Esophagus squamous epithelium (tissue), 5 donors: ENCODE data around the gene PARVG. TPM values are rescaled to one million over a fixed set of nuclear protein-coding genes. Genes with fewer than 3 reads are reported as not detected.

Experiments
- DNase-seq: peaks from one replicate; lab custom pipeline; 2025; lab: John Stamatoyannopoulos, UW
- H3K27ac ChIP-seq, 4 donors: fragments of 200-600 bp; sonication (generic); one replicate each; pipeline ENCODE4 v1.5.1; 2016 to 2019; ENCODE audit warnings: mild to moderate bottlenecking in 1 of 4
- H3K27me3 ChIP-seq, 4 donors: fragments of 200-600 bp; sonication (generic); 1 replicate in 3 of 4; 2 replicates in 1 of 4; pipeline versions ENCODE4 v1.5.1 to v1.6.0; 2017 to 2021; ENCODE audit warnings: antibody characterized with exemption in 1 of 4
- H3K36me3 ChIP-seq, 3 donors: fragments of 200-600 bp; sonication (generic); one replicate each; pipeline ENCODE4 v1.5.1; 2016 to 2019
- H3K4me1 ChIP-seq, 3 donors: fragments of 200-600 bp; sonication (generic); one replicate each; pipeline ENCODE4 v1.5.1; 2017 to 2019
- H3K4me3 ChIP-seq, 4 donors: fragments of 200-600 bp; sonication (generic); 1 replicate in 3 of 4; 2 replicates in 1 of 4; pipeline ENCODE4 v1.5.1; 2016 to 2019; ENCODE audit warnings: mild to moderate bottlenecking in 2 of 4, moderate library complexity in 1 of 4
- H3K9me3 ChIP-seq, 3 donors: fragments of 200-600 bp; sonication (generic); one replicate each; pipeline ENCODE4 v1.5.1; 2016 to 2019
- CTCF ChIP-seq, 6 experiments: fragments of 450-650 bp in 4 of 6; fragments of 200-600 bp in 2 of 6; sonication (generic) in 2 of 6; IDR thresholded peaks; one replicate each; pipeline ENCODE4 v1.5.1; 2016 to 2019; ENCODE audit warnings: antibody characterized with exemption in 6 of 6, mild to moderate bottlenecking in 4 of 6, moderate library complexity in 4 of 6
- POLR2A ChIP-seq, 4 donors: fragments of 450-650 bp; IDR thresholded peaks; one replicate each; pipeline ENCODE4 v1.6.1; 2017; ENCODE audit warnings: antibody characterized with exemption in 4 of 4, mild to moderate bottlenecking in 4 of 4, moderate library complexity in 3 of 4
- WGBS, 2 donors: methylation state at CpG; one replicate each; pipeline ENCODE4 v1.1.5; 2018; 5-methylcytosine and 5-hydroxymethylcytosine counted together
- intact Hi-C: fragments of 100-400 bp; cut with DNase I; formaldehyde crosslinking; loops from one replicate; pipeline ENCODE4 v1.15.0; 2022
- total RNA-seq, 4 donors: library from RNA; depleted of rRNA; stranded (reverse); fragments of >200 nt; gene quantifications; one replicate each; pipeline ENCODE4 v1.1.0, GENCODE V29; 2016
- donor health status: DM: yes; HTN: yes; CAD: no.

The PARVG gene
- total RNA-seq, 4 donors from 2014 or later = 0.42 to 26.1 (median 2.2) TPM

DNA sequence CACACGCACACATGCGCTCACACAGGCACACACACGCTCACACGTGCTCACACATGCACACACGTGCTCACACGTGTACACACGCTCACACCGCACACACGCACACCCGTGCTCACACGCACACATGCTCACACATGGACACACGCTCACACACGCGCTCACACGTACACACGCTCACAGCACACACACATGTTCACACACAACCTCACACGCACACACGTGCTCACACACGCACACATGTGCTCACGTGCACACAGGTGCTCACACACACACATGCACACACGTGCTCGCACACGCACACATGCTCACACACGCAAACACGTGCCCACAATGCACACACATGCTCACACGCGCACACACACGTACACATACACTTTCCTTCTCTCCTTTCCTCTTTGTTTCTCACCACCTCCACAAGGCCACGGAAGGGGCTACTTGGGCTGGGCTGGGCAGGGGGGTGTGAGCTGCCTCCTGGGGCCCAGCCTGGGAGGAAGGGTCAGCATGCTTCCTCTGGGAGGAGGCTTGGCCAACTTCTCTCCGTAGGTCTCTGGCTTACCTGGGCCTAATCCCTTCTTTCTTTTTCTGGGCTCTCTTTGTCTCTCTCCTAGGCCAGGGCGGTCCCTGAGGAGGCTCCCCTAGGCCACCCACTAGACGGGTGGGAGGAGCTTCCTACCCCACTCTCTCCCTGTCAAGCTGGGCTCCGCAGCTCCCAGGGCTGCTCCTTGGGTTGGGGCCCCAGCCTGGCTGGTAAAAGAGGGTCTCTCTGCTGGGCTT is 34.5 kb upstream of the PARVG start:
- TF ChIP-seq CTCF (IDR thresholded peaks at IDR 0.05) = no peak
- DNase-seq = no peak
- H3K27me3 ChIP-seq = peaks cover 0 to 13% (median 0%) of the 10 kb centered on the region in 4 donors
- no peak overlapping the region for H3K4me3 ChIP-seq
- no peaks in the 10 kb centered on the region for H3K9me3 ChIP-seq
- no peak overlapping the region for H3K27ac ChIP-seq
- peaks cover 0 to 39% (median 0%) of the 10 kb centered on the region in 3 donors for H3K4me1 ChIP-seq
- H3K36me3 ChIP-seq = no peaks in the 10 kb centered on the region
- 85 to 86% methylated on average over 32 to 33 of the region's 33 CpGs for WGBS, 2 donors
- intact Hi-C loops = no loop called here

DNA sequence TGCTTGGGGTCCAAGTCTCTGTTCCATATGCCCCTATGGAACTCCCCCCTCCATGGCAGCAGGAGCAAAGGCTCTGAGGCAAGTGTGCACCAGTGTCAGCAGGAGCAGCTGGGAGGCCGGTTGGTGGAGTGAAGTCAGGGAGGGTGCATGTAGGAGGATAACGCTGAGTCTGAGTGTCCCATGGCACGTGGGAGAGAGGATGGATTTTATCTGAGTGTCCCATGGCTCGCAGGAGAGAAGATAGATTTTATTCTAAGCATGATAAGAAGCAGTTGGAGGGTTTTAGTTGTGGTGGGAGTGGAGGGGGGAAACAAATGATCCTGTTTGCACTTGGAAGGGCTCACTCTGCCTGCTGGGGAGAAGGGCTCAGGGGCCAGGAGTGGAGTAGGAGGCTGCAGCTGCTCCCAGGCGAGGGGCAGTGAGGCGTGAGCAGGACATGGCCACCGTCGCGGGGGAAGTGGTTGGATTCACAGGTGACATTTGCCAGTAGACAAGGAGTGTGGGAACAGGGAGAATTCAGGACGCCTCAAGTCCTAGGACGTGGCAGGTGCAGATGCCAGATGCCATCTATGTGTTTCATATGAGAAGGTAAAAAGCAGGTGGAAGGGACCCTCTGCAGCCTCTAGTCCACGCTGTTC is 33.6 kb upstream of the PARVG start:
- Histone ChIP-seq H3K4me3 (no peak overlapping the region), H3K9me3 (no peaks in the 10 kb centered on the region), H3K27ac (no peak overlapping the region), H3K36me3 (no peaks in the 10 kb centered on the region), H3K4me1 (peaks cover 0 to 39% (median 0%) of the 10 kb centered on the region in 3 donors), H3K27me3 (peaks cover 0 to 13% (median 0%) of the 10 kb centered on the region in 4 donors)
- TF ChIP-seq POLR2A (IDR thresholded peaks at IDR 0.05) (no peak), CTCF (IDR thresholded peaks at IDR 0.05) (no peak)
- no peak for DNase-seq
- intact Hi-C loops = no loop called here
- WGBS, 2 donors = 77 to 78% methylated on average over 12 of the region's 12 CpGs

- no peak overlapping the region for H3K4me3 ChIP-seq
- intact Hi-C loops = no loop called here
- no peaks in the 10 kb centered on the region for H3K9me3 ChIP-seq
- H3K27me3 ChIP-seq = peaks cover 0 to 13% (median 0%) of the 10 kb centered on the region in 4 donors
- TF ChIP-seq CTCF (IDR thresholded peaks at IDR 0.05) = no peak
- no peak for TF ChIP-seq POLR2A (IDR thresholded peaks at IDR 0.05)
- DNase-seq = no peak
- H3K36me3 ChIP-seq = no peaks in the 10 kb centered on the region
- peak overlapping the region in 1 of 4 donors; percentile 59 for H3K27ac ChIP-seq
- peaks cover 0 to 33% (median 0%) of the 10 kb centered on the region in 3 donors for H3K4me1 ChIP-seq
- 76 to 78% methylated on average over 16 to 20 of the region's 27 CpGs for WGBS, 2 donors
Measured at GRCh38 chr22:44147821-44148574, 32.7 kb upstream of the PARVG start.

GRCh38 chr22:44151676-44152075 is 29.0 kb upstream of the PARVG start:
- Histone ChIP-seq H3K27me3 (peaks cover 0 to 11% (median 0%) of the 10 kb centered on the region in 4 donors), H3K36me3 (no peaks in the 10 kb centered on the region), H3K4me1 (peaks cover 0 to 16% (median 0%) of the 10 kb centered on the region in 3 donors), H3K27ac (no peak overlapping the region), H3K9me3 (no peaks in the 10 kb centered on the region), H3K4me3 (no peak overlapping the region)
- no peak for TF ChIP-seq POLR2A (IDR thresholded peaks at IDR 0.05)
- no peak for TF ChIP-seq CTCF (IDR thresholded peaks at IDR 0.05)
- DNase-seq = no peak
- intact Hi-C loops = no loop called here
- WGBS, 2 donors = 27 to 49% methylated on average over 2 to 3 of the region's 4 CpGs
